ENCODE measurements around the gene LSMEM2.

LSMEM2 gene

GRCh38 chr3:50322115-50322385 lies 43.2 kb downstream of the LSMEM2 start:
- no peak for DNase-seq (ENCODE audit: low read depth in 2 of 2)

GRCh38 chr3:50322386-50323091 lies 43.7 kb downstream of the LSMEM2 start, which contains the start of gene HYAL2:
HYAL2 (minus strand) TSS chr3:50322745; CDS start chr3:50320489, 2,256 bp downstream.
- no peak for DNase-seq (ENCODE audit: low read depth in 2 of 2)

- no peak for DNase-seq (ENCODE audit: low read depth in 2 of 2)
Measured at GRCh38 chr3:50323092-50323600, 44.3 kb downstream of the LSMEM2 start.

- DNase-seq (ENCODE audit: low read depth in 2 of 2) = no peak
Measured at GRCh38 chr3:50323614-50324199, 44.8 kb downstream of the LSMEM2 start.

GRCh38 chr3:50324351-50325112 lies 45.6 kb downstream of the LSMEM2 start:
- peak in 1 of 2 donors; percentile 57 for DNase-seq (ENCODE audit: low read depth in 2 of 2)

GRCh38 chr3:50325113-50325480 lies 46.2 kb downstream of the LSMEM2 start:
- DNase-seq (ENCODE audit: low read depth in 2 of 2) = no peak

GRCh38 chr3:50325497-50326181 lies 46.8 kb downstream of the LSMEM2 start:
- no peak for DNase-seq (ENCODE audit: low read depth in 2 of 2)

- no peak for DNase-seq (ENCODE audit: low read depth in 2 of 2)
Measured at GRCh38 chr3:50326182-50326541, 47.3 kb downstream of the LSMEM2 start.

GRCh38 chr3:50327129-50327528 lies 48.2 kb downstream of the LSMEM2 start:
- DNase-seq (ENCODE audit: low read depth in 2 of 2) = no peak

- peak; percentile 92 to 93 for DNase-seq (ENCODE audit: low read depth in 2 of 2)
Measured at GRCh38 chr3:50327943-50328691, 49.2 kb downstream of the LSMEM2 start, which contains the start of gene TUSC2. TUSC2 (minus strand) TSS chr3:50328223; CDS start chr3:50328099, 124 bp downstream.

- no peak for DNase-seq (ENCODE audit: low read depth in 2 of 2)
Measured at GRCh38 chr3:50330330-50330729, 51.4 kb downstream of the LSMEM2 start.

- DNase-seq (ENCODE audit: low read depth in 2 of 2) = no peak
Measured at GRCh38 chr3:50331364-50331907, 52.5 kb downstream of the LSMEM2 start.

- no peak for DNase-seq (ENCODE audit: low read depth in 2 of 2)
Measured at GRCh38 chr3:50333744-50334328, 54.9 kb downstream of the LSMEM2 start.

GRCh38 chr3:50334339-50335075 lies 55.6 kb downstream of the LSMEM2 start:
- DNase-seq (ENCODE audit: low read depth in 2 of 2) = no peak

- DNase-seq (ENCODE audit: low read depth in 2 of 2) = peak in 1 of 2 donors; percentile 50
Measured at GRCh38 chr3:50336452-50337174, 57.7 kb downstream of the LSMEM2 start.

GRCh38 chr3:50337175-50337861 lies 58.4 kb downstream of the LSMEM2 start:
- DNase-seq (ENCODE audit: low read depth in 2 of 2) = peak; percentile 96 to 97

Measured in stimulated activated CD4-positive, alpha-beta T cell treated with anti-CD3 and anti-CD28 coated beads, Interleukin-15, amount 100 ng/mL, for 48 hours (primary cell).